Prostate gland (tissue), 2 donors: ENCODE results near the gene FLNC.

Experiments used
- CTCF ChIP-seq, 4 experiments: fragments of 200-600 bp in 2 of 4; fragments of 450-650 bp in 2 of 4; sonication (generic) in 2 of 4; IDR thresholded peaks; 1 replicate in 3 of 4; 2 replicates in 1 of 4; pipeline ENCODE4 v1.5.1; 2016 to 2019; ENCODE audit warnings: antibody characterized with exemption in 4 of 4, mild to moderate bottlenecking in 2 of 4, moderate library complexity in 2 of 4
- POLR2A ChIP-seq: fragments of 450-650 bp; IDR thresholded peaks from one replicate; pipeline ENCODE4 v1.6.1; 2016; ENCODE audit warnings: antibody characterized with exemption, mild to moderate bottlenecking
- POLR2AphosphoS5 ChIP-seq: sonication (generic); formaldehyde crosslinking; IDR thresholded peaks from one replicate; pipeline ENCODE4 v1.6.1; 2017; ENCODE audit warnings: antibody characterized with exemption

- TF ChIP-seq CTCF (IDR thresholded peaks at IDR 0.05) (no peak), POLR2A (no peak), POLR2AphosphoS5 (no peak)
These were observed 28.4 kb upstream of the FLNC start for GRCh38 chr7:128801667-128802418.
